GM08714 (cell line): Measurements from ENCODE around the gene OR51B5.
"Not testable (repeated sequence)": the region's sequence is repeated elsewhere in the genome, so short reads cannot be mapped to it uniquely, and the experiment has no call there.

Source experiments
- H3K4me3 ChIP-seq: fragments of 200-500 bp; sonication (Bioruptor generic); 2 replicates; pipeline ENCODE4 v1.5.1; 2014; ENCODE audit warnings: mild to moderate bottlenecking, low read length, inconsistent platforms
- ZNF274 ChIP-seq: IDR thresholded peaks from 2 replicates; pipeline ENCODE4 v1.6.1; 2012; ENCODE audit warnings: mild to moderate bottlenecking, low read depth, low read length

The OR51B5 gene

GRCh38 chr11:5343474-5344335 is at the start of gene OR51B5:
Gene OR51B5, minus strand, starts transcription at chr11:5343524. Its CDS starts 0 bp downstream, at chr11:5343524.
- no peak within 1 kb of the TSS for H3K4me3 ChIP-seq
- TF ChIP-seq ZNF274, result no peak

GRCh38 chr11:5390210-5390609 is 46.9 kb upstream of the OR51B5 start:
- H3K4me3 ChIP-seq, result no peak overlapping the region
- TF ChIP-seq ZNF274, result no peak

- no peak overlapping the region for H3K4me3 ChIP-seq
- no peak for TF ChIP-seq ZNF274
These were observed 41.0 kb upstream of the OR51B5 start for GRCh38 chr11:5384335-5384734.

- H3K4me3 ChIP-seq, result no peak within 1 kb of the TSS
- TF ChIP-seq ZNF274, result no peak
These were observed 40.3 kb upstream of the OR51B5 start, which contains the start of gene OR51M1 for GRCh38 chr11:5383576-5383975. Gene OR51M1, plus strand, starts transcription at chr11:5383812. Its CDS starts 5,587 bp downstream, at chr11:5389399.

GRCh38 chr11:5380740-5381342 is 37.5 kb upstream of the OR51B5 start:
- TF ChIP-seq ZNF274, result no peak
- no peak overlapping the region for H3K4me3 ChIP-seq

GRCh38 chr11:5369789-5370188 is 26.5 kb upstream of the OR51B5 start:
- no peak for TF ChIP-seq ZNF274
- H3K4me3 ChIP-seq, result no peak overlapping the region

- H3K4me3 ChIP-seq, result no peak overlapping the region
- TF ChIP-seq ZNF274, result no peak
These were observed 25.2 kb upstream of the OR51B5 start for GRCh38 chr11:5368502-5369043.

- no peak for TF ChIP-seq ZNF274
- H3K4me3 ChIP-seq, result no peak overlapping the region
These were observed 24.2 kb upstream of the OR51B5 start for GRCh38 chr11:5367448-5368074.

GRCh38 chr11:5366856-5367255 is 23.5 kb upstream of the OR51B5 start:
- TF ChIP-seq ZNF274, result no peak
- H3K4me3 ChIP-seq, result no peak overlapping the region

- H3K4me3 ChIP-seq, result not testable (repeated sequence)
These were observed 23.0 kb upstream of the OR51B5 start for GRCh38 chr11:5366365-5366764.

- TF ChIP-seq ZNF274, result no peak
- no peak overlapping the region for H3K4me3 ChIP-seq
These were observed 20.9 kb upstream of the OR51B5 start for GRCh38 chr11:5364214-5364613.

- TF ChIP-seq ZNF274, result no peak
- H3K4me3 ChIP-seq, result no peak overlapping the region
These were observed 20.4 kb upstream of the OR51B5 start for GRCh38 chr11:5363679-5364078.

GRCh38 chr11:5362017-5362625 is 18.8 kb upstream of the OR51B5 start:
- no peak overlapping the region for H3K4me3 ChIP-seq
- no peak for TF ChIP-seq ZNF274

- H3K4me3 ChIP-seq, result not testable (repeated sequence)
These were observed 12.7 kb upstream of the OR51B5 start for GRCh38 chr11:5356031-5356430.
